ENCODE data around the gene OR2T10.
"Not testable (repeated sequence)": the region's sequence is repeated elsewhere in the genome, so short reads cannot be mapped to it uniquely, and the experiment has no call there.

Gene OR2T10, protein sequence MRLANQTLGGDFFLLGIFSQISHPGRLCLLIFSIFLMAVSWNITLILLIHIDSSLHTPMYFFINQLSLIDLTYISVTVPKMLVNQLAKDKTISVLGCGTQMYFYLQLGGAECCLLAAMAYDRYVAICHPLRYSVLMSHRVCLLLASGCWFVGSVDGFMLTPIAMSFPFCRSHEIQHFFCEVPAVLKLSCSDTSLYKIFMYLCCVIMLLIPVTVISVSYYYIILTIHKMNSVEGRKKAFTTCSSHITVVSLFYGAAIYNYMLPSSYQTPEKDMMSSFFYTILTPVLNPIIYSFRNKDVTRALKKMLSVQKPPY

GRCh38 chr1:248597589-248597988 is at the start of gene OR2T10:
TSS of gene OR2T10 (minus strand) at chr1:248597700. CDS start at chr1:248593768, 3,932 bp downstream.
- DNase-seq (ENCODE audit: low read depth in 2 of 2) = no peak

DNA sequence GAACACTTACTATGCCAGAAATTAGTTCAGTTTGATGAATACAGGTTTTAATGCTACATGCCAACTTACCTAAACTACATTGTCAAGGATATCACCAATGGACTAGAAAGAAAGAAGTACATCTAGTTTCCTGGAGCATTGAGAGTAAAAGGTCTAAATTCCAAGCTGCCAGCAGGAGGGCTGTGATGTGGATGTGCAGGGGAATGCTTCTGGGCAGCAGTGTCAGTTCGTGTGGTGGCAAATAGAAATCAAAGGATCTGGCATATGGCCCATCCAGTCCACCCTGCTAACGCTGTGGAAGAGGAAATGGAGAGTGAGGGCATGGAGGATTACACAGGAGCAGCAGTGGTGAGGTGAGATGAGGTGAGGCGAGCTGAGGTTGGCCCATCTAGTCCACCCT is 47.7 kb upstream of the OR2T10 start, which contains the start of gene OR2T35:
OR2T35 (minus strand) TSS at position 101 of the 400 bp plus-strand sequence. CDS start 6,020 bp downstream, outside the sequence.
- not testable (repeated sequence) for DNase-seq (ENCODE audit: low read depth in 2 of 2)

DNA sequence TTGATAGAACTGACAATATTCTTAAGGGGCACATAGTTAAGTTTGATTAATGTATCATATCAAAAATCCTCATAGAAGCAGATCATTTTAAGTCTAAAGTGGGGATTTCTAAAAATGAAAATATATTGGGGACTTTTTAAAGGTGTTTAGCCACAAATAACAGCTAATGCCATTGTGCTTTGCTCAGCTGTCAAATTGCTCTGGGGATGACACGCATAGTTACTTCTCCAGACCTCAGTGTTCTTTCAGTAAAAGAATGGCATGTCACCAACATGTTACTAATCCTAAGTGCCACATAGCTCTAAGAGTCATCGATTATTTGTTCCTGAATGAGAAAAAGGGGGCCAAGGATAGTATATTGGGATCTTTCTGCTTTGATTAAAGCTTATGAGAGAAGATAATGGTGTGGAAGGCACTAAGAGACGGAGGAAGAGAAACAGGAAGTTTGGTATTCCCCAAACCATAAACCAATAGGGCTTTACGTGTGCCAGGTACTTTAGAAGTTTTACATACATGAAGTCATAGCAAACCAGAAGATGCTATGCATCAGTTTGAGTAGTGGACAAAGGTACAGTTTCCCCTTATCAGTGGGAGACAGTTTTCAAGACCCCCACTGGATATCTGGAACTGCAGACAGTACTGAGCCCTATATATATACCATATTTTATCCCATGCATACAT is 45.6 kb upstream of the OR2T10 start:
- DNase-seq (ENCODE audit: low read depth in 2 of 2) = not testable (repeated sequence)

- DNase-seq (ENCODE audit: low read depth in 2 of 2) = not testable (repeated sequence)
Observed at GRCh38 chr1:248641583-248641982, 44.1 kb upstream of the OR2T10 start.

- not testable (repeated sequence) for DNase-seq (ENCODE audit: low read depth in 2 of 2)
Observed at GRCh38 chr1:248640906-248641305, 43.4 kb upstream of the OR2T10 start.

GRCh38 chr1:248639652-248640051 is 42.2 kb upstream of the OR2T10 start:
- DNase-seq (ENCODE audit: low read depth in 2 of 2) = not testable (repeated sequence)

- DNase-seq (ENCODE audit: low read depth in 2 of 2) = not testable (repeated sequence)
Observed at GRCh38 chr1:248636612-248637011, 39.1 kb upstream of the OR2T10 start.

DNA sequence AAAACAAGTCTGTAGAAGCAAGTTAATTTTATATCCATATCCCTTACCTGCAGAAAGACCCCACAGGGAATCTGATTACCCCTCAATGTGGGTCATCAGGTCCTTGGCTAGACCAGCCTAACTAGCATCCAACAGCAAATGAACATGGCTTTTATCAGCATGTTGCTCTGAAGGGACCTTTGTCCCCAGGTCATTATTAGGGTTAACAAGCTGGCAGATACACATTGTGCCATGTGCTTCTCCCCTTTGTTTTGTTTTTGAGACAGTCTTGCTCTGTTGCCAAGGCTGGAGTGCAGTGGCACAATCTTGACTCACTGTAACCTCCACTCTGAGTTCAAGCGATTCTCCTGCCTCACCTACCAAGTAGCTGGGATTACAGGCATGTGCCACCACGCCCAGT is 37.5 kb upstream of the OR2T10 start, which contains the start of gene OR2T11:
OR2T11 (minus strand) TSS at position 101 of the 400 bp plus-strand sequence. CDS start 7,963 bp downstream, outside the sequence.
- not testable (repeated sequence) for DNase-seq (ENCODE audit: low read depth in 2 of 2)

DNA sequence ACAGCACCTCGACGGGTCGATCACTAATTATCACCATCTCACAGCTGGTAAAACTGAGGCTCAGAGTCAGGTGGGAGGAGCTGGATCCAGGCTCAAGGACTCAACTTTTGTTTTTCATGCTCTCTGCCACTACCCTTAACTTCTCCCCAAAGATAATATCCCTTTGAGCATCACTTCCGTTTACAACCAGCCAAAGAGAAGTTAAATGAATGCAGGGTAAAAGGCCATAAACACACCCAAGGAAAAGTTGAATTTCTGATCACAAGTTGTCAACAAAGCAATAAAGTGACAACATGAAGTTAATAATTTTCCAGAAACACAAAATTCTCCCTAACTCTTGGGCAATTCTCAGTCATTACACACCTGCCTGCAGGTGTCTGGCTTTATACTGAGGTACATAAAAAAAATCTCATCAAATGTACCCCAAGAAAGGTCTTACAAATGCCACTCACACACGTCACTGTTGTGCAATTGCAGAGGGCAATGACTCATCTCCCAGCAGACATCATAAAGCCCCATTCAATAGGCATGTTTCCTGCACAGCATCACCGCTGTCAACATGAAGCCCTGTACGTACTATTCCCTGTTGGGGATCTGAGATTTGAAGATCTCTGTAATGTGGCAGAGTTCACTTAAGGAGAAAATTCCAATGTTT is 34.0 kb upstream of the OR2T10 start:
- DNase-seq (ENCODE audit: low read depth in 2 of 2) = no peak

DNA sequence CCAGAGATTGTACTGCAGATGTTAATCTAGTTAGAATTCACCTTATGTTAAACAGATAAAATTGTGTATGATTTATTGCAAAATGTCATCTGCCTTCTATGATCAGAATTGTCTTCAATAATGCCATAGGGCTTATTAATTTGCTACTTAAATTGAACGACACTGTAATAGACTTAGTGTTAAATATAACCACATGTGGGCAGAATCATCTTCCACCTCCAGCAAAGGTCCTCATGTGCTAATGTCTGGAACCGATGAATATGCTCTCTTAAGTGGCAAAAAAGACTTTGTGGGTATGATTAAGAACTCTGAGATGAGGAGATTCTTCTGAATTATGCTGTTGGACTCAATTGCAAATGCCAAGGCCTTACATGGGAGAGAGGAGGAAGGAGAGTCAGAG is 33.1 kb upstream of the OR2T10 start:
- no peak for DNase-seq (ENCODE audit: low read depth in 2 of 2)

DNA sequence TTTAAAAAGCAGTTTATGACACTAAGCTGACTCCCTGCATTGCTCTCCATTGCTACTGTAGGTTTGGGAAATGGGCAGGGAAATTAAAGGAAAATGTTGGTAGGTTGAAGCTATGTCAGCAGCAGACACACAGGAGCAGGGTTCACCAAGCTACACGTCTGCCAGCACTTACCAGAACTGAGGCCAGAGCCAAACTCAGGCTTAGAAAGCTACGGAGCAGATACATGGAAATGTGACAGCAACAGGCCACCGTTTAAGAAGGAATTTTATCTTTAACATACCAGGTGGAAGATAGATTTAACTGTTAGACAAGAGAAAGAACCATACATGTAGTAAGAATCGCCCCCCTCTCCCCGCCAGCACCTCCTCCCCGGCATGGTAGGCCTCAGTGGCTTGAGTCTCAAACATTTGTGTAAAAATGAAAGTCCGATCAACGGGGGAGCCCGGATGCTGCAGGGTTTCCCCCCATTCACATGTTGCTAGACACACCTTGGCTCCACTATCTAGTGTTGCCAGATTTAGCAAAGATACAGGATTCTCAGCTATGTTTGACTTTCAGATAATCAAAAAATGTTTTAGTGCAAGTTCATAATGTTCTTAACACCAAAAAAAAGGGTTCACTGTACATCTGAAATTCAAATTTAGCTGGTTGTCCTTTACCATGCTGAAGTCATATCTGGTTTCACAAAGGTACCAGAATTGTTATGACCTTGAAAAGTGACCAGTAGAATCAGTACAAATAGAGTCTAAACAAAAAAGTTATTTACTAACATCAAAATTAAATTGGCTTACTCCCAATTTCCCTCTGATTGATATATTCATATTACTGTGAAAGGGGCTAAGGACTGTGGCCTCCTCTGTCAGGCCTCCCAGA is 30.7 kb upstream of the OR2T10 start:
- no peak for DNase-seq (ENCODE audit: low read depth in 2 of 2)

GRCh38 chr1:248625971-248626370 is 28.5 kb upstream of the OR2T10 start:
- DNase-seq (ENCODE audit: low read depth in 2 of 2) = no peak

DNA sequence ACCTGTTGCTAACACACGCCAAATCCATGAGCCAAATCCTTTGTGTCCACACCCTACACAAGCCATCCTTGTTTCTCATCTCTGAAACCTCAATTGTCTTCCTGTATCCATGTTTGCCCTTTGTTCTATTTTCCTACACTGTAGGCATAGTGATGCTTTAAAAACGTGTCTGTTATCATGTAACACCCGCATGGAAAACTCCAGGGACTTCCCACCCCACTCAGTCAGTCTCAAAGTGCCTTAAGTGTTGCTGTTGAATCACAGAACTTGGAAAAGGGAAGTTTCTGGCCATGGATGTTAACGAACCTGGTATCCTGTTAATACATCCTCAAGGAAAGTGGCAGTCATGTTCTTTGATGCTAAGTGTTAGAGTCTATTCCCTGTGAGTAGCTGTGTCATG is 27.7 kb upstream of the OR2T10 start:
- no peak for DNase-seq (ENCODE audit: low read depth in 2 of 2)

DNA sequence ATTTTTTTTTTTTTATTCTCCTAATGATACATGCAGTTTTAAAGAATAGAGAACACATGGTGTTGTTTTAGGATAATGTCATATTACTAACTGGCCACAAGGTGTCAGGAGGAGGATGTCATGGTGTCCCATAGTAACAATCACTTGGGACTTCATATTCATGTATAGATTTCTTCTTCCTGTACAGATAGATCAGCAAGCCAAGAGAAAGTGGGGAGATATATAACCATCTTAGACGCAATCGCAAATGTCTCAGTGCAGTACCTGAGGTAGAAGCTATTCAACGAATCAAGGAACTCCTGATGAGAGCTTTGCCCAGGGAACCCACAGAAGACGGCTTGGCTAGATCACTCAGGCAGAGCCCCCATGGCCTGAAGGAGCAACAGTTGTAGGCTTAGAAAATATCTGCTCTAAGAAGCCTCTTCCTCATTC is 25.1 kb upstream of the OR2T10 start:
- DNase-seq (ENCODE audit: low read depth in 2 of 2) = no peak

GRCh38 chr1:248621770-248622169 is 24.3 kb upstream of the OR2T10 start:
- no peak for DNase-seq (ENCODE audit: low read depth in 2 of 2)

DNA sequence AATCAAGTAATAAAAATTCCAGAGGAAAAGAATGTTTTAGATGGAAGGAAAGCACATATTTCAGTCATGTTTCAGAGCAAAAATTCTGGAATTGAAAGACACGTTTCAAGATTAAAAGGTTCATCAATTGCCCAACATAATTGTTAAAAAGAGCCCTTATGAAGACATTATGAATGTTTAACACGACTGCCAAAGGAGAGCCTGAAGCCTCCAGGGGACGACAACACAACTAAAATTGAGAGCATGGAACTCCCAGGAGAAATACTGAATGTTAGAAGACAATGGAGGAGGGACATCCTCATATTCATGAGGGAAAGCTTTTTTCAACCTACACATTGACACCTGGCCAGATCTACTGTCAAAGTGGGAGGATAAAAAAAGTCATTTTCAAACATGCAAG is 21.4 kb upstream of the OR2T10 start:
- no peak for DNase-seq (ENCODE audit: low read depth in 2 of 2)

- DNase-seq (ENCODE audit: low read depth in 2 of 2) = no peak
Observed at GRCh38 chr1:248618119-248618518, 20.6 kb upstream of the OR2T10 start.

DNA sequence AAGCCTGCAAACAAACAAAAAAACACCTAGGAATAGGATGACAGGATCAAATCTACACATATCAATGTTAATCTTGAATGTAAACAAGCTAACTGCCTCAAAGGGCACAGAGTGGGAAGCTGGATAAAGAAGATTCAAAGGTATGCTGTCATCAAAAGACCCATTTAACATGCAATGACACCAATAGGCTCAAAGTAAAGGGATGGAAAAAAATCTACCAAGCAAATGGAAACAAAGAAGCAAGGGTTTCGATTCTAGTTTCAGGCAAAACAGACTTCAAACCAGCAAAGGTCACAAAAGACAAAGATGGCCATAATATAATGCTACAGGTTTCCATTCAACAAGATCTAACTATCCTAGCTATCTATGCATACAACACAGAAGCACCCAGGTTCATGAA is 16.2 kb upstream of the OR2T10 start:
- DNase-seq (ENCODE audit: low read depth in 2 of 2) = no peak

DNA sequence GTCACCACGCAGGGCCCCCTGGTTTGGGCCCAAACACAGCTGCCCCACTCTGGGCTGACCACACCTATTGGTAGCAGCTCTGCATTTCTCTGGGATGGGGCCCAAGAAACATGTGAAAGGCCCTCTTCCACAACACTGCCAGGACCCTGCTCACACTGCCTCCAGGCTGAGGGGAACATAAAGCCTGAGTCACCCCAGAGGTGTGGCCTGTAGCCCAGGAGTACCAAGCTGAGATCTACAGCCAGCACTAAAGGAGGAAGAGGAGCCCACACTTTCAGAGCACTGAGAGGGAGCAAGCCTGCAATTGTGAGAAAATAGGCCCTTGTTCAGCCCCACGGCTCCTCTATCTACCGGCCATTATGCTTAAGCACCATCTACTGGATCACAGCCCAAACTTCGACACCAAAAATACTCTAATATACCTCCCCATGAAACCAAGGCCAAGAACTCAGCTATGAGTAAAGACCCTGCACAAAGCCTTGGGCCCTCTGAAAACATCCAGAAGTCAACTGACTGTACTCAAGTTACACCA is 14.4 kb upstream of the OR2T10 start:
- DNase-seq (ENCODE audit: low read depth in 2 of 2) = no peak

GRCh38 chr1:248610301-248610700 is 12.8 kb upstream of the OR2T10 start:
- DNase-seq (ENCODE audit: low read depth in 2 of 2) = no peak

- DNase-seq (ENCODE audit: low read depth in 2 of 2) = no peak
Observed at GRCh38 chr1:248599396-248599795, 1.9 kb upstream of the OR2T10 start.
